HEK293 (cell line): Measurements from ENCODE around the gene PHF20.
"Not testable (repeated sequence)": the region's sequence is repeated elsewhere in the genome, so short reads cannot be mapped to it uniquely, and the experiment has no call there.

Experiments
- CTCF ChIA-PET: fragments of 350-600 bp; formaldehyde crosslinking; extraction: SDS; loops from one replicate; lab custom pipeline; 2021; ENCODE audit warnings: antibody characterized with exemption; lab: Yijun Ruan, JAX
- POLR2A ChIA-PET: fragments of 300-600 bp; formaldehyde crosslinking; extraction: SDS; loops from one replicate; lab custom pipeline; 2020; ENCODE audit warnings: antibody characterized with exemption, inconsistent platforms; lab: Yijun Ruan, JAX
- H3K27ac ChIP-seq: fragments of 200-500 bp; sonication (Bioruptor generic); 2 replicates; pipeline ENCODE4 v1.5.1; 2014; ENCODE audit warnings: low read depth, low read length, control low read depth, inconsistent platforms; ENCODE audit errors: extremely low read depth
- H3K36me3 ChIP-seq, 2 experiments: fragments of 200-500 bp in 1 of 2; sonication (Bioruptor generic) in 1 of 2; 1 replicate in 1 of 2; 2 replicates in 1 of 2; pipeline ENCODE4 v1.5.1; 2014 to 2017; ENCODE audit warnings: inconsistent platforms in 2 of 2, low read length in 2 of 2; ENCODE audit not compliant: control insufficient read depth in 2 of 2, insufficient read depth in 1 of 2
- H3K4me1 ChIP-seq: fragments of 200-500 bp; sonication (Bioruptor generic); 2 replicates; pipeline ENCODE4 v1.5.1; 2014; ENCODE audit warnings: mild to moderate bottlenecking, low read length, inconsistent platforms; ENCODE audit not compliant: control insufficient read depth, insufficient read depth
- H3K4me3 ChIP-seq: 2 replicates; pipeline ENCODE4 v1.5.1; 2011; ENCODE audit warnings: low read depth, mild to moderate bottlenecking, control low read depth, low read length, moderate library complexity
- H3K9me3 ChIP-seq: fragments of 200-500 bp; sonication (Bioruptor generic); 2 replicates; pipeline ENCODE4 v1.5.1; 2014; ENCODE audit warnings: low read depth, low read length, inconsistent platforms; ENCODE audit not compliant: control insufficient read depth, insufficient read depth
- FEZF1 ChIP-seq: fragments of 450-650 bp; formaldehyde crosslinking; IDR thresholded peaks from 2 replicates; pipeline ENCODE4 v1.5.1; 2016; ENCODE audit warnings: missing biosample characterization, missing genetic modification characterization
- GFI1B ChIP-seq: fragments of 450-650 bp; formaldehyde crosslinking; IDR thresholded peaks from 2 replicates; pipeline ENCODE4 v1.5.1; 2016; ENCODE audit warnings: missing biosample characterization, missing genetic modification characterization
- HOXC10 ChIP-seq: sonication (generic); formaldehyde crosslinking; IDR thresholded peaks from 2 replicates; pipeline ENCODE4 v1.8.1; 2023; ENCODE audit warnings: mild to moderate bottlenecking, missing genetic modification reagents
- KLF16 ChIP-seq: fragments of 450-650 bp; formaldehyde crosslinking; IDR thresholded peaks from 2 replicates; pipeline ENCODE4 v1.5.1; 2017; ENCODE audit warnings: missing biosample characterization, missing genetic modification characterization
- MYNN ChIP-seq: fragments of 450-650 bp; formaldehyde crosslinking; IDR thresholded peaks from 2 replicates; pipeline ENCODE4 v1.5.1; 2016; ENCODE audit warnings: missing biosample characterization, missing genetic modification characterization, borderline replicate concordance
- PRDM6 ChIP-seq: fragments of 450-650 bp; formaldehyde crosslinking; IDR thresholded peaks from 2 replicates; pipeline ENCODE4 v1.5.1; 2017; ENCODE audit warnings: missing biosample characterization, missing genetic modification characterization
- SETDB1 ChIP-seq: IDR thresholded peaks from one replicate; pipeline ENCODE4 v1.6.1; 2017; ENCODE audit warnings: mild to moderate bottlenecking, low read length, moderate library complexity, mixed read lengths; ENCODE audit not compliant: insufficient read length
- ZBTB11 ChIP-seq: fragments of 450-650 bp; formaldehyde crosslinking; conservative IDR thresholded peaks from 2 replicates; pipeline ENCODE4 v1.5.1; 2016; ENCODE audit warnings: low read depth, missing biosample characterization, missing genetic modification characterization
- ZBTB20 ChIP-seq: fragments of 450-650 bp; formaldehyde crosslinking; IDR thresholded peaks from 2 replicates; pipeline ENCODE4 v1.5.1; 2016; ENCODE audit warnings: missing biosample characterization, missing genetic modification characterization
- ZFP41 ChIP-seq: fragments of 450-650 bp; formaldehyde crosslinking; IDR thresholded peaks from 2 replicates; pipeline ENCODE4 v1.5.1; 2016; ENCODE audit warnings: missing biosample characterization, missing genetic modification characterization, borderline replicate concordance
- ZNF140 ChIP-seq: fragments of 450-650 bp; formaldehyde crosslinking; IDR thresholded peaks from 2 replicates; pipeline ENCODE4 v1.5.1; 2016; ENCODE audit warnings: missing biosample characterization, missing genetic modification characterization
- ZNF175 ChIP-seq: fragments of 450-650 bp; formaldehyde crosslinking; IDR thresholded peaks from 2 replicates; pipeline ENCODE4 v1.5.1; 2016; ENCODE audit warnings: missing biosample characterization, missing genetic modification characterization
- ZNF274 ChIP-seq, 2 experiments: fragments of 200-500 bp in 1 of 2; fragments of 450-650 bp in 1 of 2; sonication (Bioruptor generic) in 1 of 2; formaldehyde crosslinking in 1 of 2; IDR thresholded peaks; 2 replicates each; pipeline versions ENCODE4 v1.5.1 to v1.6.1; 2014 to 2016; ENCODE audit warnings: borderline replicate concordance in 1 of 2, inconsistent platforms in 1 of 2, low read length in 1 of 2, missing biosample characterization in 1 of 2, missing genetic modification characterization in 1 of 2
- ZNF341 ChIP-seq: fragments of 450-650 bp; formaldehyde crosslinking; IDR thresholded peaks from 2 replicates; pipeline ENCODE4; 2016; ENCODE audit warnings: low read depth, missing biosample characterization, missing genetic modification characterization
- ZNF48 ChIP-seq: fragments of 450-650 bp; formaldehyde crosslinking; IDR thresholded peaks from 2 replicates; pipeline ENCODE4 v1.5.1; 2016; ENCODE audit warnings: missing biosample characterization, missing genetic modification characterization
- ZNF544 ChIP-seq: fragments of 450-650 bp; formaldehyde crosslinking; IDR thresholded peaks from 2 replicates; pipeline ENCODE4 v1.5.0; 2017; ENCODE audit warnings: missing biosample characterization, missing genetic modification characterization
- ZNF596 ChIP-seq: fragments of 450-650 bp; IDR thresholded peaks from 2 replicates; pipeline ENCODE4 v1.5.0; 2018; ENCODE audit warnings: missing biosample characterization, mild to moderate bottlenecking, missing genetic modification characterization, moderate library complexity
- ZNF624 ChIP-seq: fragments of 450-650 bp; formaldehyde crosslinking; IDR thresholded peaks from 2 replicates; pipeline ENCODE4 v1.5.1; 2017; ENCODE audit warnings: missing biosample characterization, missing genetic modification characterization
- ZSCAN23 ChIP-seq: fragments of 450-650 bp; formaldehyde crosslinking; IDR thresholded peaks from 2 replicates; pipeline ENCODE4 v1.5.1; 2016; ENCODE audit warnings: missing biosample characterization, missing genetic modification characterization

Gene PHF20

GRCh38 chr20:35956616-35957015, 184.8 kb downstream of the PHF20 start:
- no peak overlapping the region for H3K4me3 ChIP-seq
- no peak overlapping the region for H3K27ac ChIP-seq
- H3K9me3 ChIP-seq = no peaks in the 10 kb centered on the region
- H3K4me1 ChIP-seq = no peaks in the 10 kb centered on the region
- H3K36me3 ChIP-seq = peaks cover 0 to 10% of the 10 kb centered on the region in 2 experiments; a peak in 2 of 3 replicates
- TF ChIP-seq ZSCAN23 (tag by site-specific recombination) (no peak), ZNF274 (IDR thresholded peaks at IDR 0.05; ENCODE audit: low read length) (no peak), ZNF274 (tag by site-specific recombination; IDR thresholded peaks at IDR 0.05; ENCODE audit: borderline replicate concordance) (no peak), HOXC10 (CRISPR knock-in tag) (no peak), KLF16 (tag by site-specific recombination) (no peak), ZNF175 (tag by site-specific recombination) (no peak), ZFP41 (no peak), GFI1B (tag by site-specific recombination) (no peak), ZNF596 (tag by site-specific recombination) (no peak), MYNN (tag by site-specific recombination) (no peak), FEZF1 (tag by site-specific recombination) (no peak), ZNF544 (no peak), PRDM6 (tag by site-specific recombination) (no peak), ZNF140 (no peak), ZNF624 (no peak)
- ChIA-PET POLR2A (no interaction called here), CTCF (no interaction called here)

- TF ChIP-seq SETDB1 = peak; percentile 13
- not testable (repeated sequence) for H3K27ac ChIP-seq, H3K36me3 ChIP-seq, H3K4me3 ChIP-seq, H3K4me1 ChIP-seq, H3K9me3 ChIP-seq
- CTCF ChIA-PET = interaction anchor here (0.6 to 1.2 kb wide), 4 partner anchors 12 to 328 kb away, joined by 3 to 4 read pairs (median 3); no protein-coding TSS in a partner anchor
- POLR2A ChIA-PET = interaction anchor here (1.0 kb wide), 1 partner anchor 179 kb away, joined by 3 read pairs; no protein-coding TSS in a partner anchor
Measured at GRCh38 chr20:35959291-35959690, 187.5 kb downstream of the PHF20 start.

- Histone ChIP-seq H3K4me1 (no peaks in the 10 kb centered on the region), H3K36me3 (no peaks in the 10 kb centered on the region), H3K9me3 (no peaks in the 10 kb centered on the region), H3K4me3 (no peak overlapping the region), H3K27ac (no peak overlapping the region)
- TF ChIP-seq ZNF341 (tag by site-specific recombination) (no peak), ZNF48 (tag by site-specific recombination) (no peak), ZBTB11 (tag by site-specific recombination) (no peak), ZBTB20 (tag by site-specific recombination) (no peak)
- ChIA-PET CTCF (interaction anchor here (4.4 kb wide), 1 partner anchor 9 kb away, joined by 26 read pairs; the partner anchor contains the start of gene SCAND1), POLR2A (interaction anchor here (1.3 kb wide), 1 partner anchor 9 kb away, joined by 4 read pairs; the partner anchor contains the start of gene SCAND1)
Measured at GRCh38 chr20:35963878-35964277, 192.1 kb downstream of the PHF20 start.
